ENCODE data around the gene MYLK3.

The MYLK3 gene

GRCh38 chr16:46728806-46729205, 19.3 kb downstream of the MYLK3 start:
- no peak for DNase-seq

DNA sequence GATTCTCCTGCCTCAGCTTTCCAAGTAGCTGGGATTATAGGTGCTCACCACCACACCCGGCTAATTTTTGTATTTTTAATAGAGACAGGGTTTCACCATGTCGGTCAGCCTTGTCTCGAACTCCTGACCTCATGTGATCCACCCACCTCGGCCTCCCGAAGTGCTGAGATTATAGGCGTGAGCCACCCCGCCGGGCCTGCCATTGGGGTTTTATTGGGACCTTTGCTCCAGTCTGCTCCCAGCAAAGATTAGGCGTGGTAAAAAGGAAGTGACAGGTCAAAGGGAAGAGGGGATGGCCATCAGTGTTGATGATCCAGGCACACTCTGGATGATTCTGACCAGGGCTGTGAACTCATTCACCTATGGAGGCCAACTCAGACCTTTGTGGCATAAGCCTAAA, 20.5 kb downstream of the MYLK3 start:
- DNase-seq = no peak

DNA sequence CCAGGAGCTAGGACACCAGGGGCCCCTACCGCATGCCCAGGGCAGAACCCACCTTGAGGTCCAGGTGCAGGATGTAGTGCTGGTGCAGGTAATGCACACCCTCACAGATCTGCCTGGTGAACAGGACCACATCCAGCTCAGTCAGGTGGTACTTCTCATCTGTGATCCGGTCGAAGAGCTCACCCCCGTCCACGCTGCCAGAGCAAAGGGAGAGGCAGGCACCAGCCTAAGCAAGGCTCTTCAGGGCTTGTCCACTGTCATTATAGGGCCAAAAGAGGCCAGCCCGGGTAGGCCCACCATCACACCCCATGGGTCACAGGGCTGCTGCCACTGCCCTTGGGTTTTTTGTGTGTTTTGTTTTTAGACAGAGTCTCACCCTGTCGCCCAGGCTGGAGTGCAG, 21.0 kb downstream of the MYLK3 start:
- DNase-seq = no peak

- DNase-seq = no peak
Observed at GRCh38 chr16:46721885-46722284, 26.3 kb downstream of the MYLK3 start.

DNA sequence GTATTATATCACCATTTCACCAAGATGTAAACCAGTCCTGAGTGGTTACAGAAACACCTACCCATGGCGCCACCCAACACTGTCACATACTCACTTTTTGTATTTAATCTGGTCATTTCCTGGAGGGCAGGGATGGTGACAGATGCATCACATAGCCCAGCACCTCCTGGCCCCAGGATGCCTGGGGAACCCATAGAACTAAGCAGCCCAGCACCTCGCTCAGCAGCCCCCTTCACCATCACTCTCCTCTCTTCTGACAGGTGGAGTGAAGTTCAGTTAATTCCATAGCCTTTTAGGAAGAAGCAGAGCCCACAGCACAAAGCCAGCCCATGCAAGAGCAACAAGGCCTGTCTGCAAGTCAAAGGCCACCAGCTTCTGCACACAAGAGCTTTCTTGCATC, 27.5 kb downstream of the MYLK3 start:
- no peak for DNase-seq

DNA sequence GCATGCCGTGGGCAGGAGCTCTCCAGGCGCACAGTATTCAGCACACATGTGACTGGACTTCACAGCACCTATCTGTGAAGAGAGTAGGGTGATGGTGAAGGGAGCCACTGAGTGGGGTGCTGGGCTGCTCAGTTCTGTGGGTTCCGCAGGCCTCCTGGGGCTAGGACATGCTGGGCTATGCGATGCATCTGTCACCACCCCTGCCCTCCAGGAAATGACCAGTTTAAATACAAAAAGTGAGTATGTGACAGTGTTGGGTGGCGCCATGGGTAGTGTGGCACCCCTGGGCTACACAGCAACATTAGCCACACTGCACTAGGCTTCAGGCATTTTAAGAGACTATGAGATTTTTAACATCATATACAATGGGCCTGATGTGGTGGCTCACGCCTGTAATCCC, 28.6 kb downstream of the MYLK3 start:
- DNase-seq = no peak

- DNase-seq = no peak
Observed at GRCh38 chr16:46718214-46718613, 29.9 kb downstream of the MYLK3 start.

- peak in 1 of 56 donors; percentile 5 for DNase-seq
Observed at GRCh38 chr16:46717692-46718091, 30.5 kb downstream of the MYLK3 start.

DNA sequence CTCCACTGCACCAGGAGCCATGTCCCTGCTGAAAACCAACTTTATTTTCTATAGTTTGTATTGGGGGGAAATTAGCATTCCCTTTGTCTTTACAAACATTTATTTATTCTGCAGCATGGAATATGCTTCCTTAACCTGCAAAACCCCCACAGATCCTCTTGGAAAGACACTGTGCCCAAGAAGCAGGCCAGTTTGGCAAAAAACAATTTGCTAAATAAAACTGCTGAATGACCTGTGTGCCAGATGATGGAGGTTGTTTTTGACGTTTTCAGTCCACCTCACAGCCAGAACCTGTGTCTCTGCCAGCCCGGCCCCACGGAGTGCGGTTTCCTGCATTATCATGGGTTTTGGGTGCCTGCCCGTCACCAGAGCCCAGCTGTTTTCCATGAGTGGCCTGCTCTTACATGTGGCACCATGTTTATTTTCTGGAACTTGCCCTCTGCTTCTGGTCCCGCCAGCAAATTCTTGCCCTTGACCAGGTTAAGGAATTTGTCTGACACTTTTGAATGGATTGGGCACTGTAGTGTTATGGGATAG, 32.3 kb downstream of the MYLK3 start:
- DNase-seq = no peak

DNA sequence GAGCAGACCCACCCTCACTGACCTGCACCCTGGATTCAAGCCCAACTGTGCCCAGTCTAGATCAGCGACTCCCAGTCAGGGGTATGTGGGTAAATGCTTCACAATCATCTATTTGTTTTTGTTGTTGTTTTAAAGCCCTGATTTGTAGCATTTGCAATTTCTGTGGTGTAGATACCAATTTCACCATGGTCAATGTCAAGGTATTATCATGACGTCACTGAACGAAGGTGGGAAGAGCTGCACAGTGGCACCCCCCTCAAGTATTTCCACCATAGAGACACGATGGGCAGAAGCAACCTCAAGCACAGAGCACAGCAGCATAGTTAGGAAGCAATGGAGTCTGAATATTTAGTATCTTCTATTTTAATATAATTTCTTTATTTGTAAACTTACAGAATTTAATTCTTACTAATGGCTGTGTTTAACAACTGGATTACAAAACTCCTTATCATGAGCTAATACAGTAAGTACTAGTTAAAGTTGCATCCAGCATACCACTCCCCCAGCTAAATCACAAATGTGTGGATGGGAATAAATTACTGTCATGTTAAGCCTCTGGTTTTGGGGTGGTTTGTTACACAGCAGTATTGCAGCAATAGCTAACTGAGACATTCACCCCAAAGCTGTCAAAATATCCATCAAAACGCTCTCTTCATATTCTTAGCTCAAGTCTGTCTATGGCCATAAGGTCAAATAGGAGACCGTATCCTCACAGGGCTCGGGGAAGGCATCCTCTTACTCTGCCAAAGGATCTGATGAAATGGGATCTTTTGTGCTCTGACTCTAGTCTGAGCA, 33.1 kb downstream of the MYLK3 start:
- DNase-seq = no peak

DNA sequence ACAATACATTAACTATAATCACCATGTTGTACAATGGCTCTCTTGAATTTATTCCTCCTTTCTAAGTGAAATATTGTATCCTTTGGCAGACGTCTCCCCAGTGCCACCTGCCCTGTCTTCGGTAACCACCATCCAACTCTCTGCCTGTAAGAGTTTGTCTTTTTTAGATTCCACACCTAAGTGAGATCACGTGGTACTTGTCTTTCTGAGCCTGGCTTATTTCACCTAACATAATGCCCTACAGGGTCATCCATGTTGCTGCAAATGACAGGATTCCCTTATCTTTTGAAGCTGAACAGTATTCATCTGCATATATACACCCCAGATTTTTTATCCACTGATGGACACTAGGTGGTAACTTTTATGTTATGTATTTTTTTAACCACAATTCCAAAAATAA, 34.5 kb downstream of the MYLK3 start:
- DNase-seq = no peak

GRCh38 chr16:46712911-46713310, 35.2 kb downstream of the MYLK3 start:
- DNase-seq = no peak

DNA sequence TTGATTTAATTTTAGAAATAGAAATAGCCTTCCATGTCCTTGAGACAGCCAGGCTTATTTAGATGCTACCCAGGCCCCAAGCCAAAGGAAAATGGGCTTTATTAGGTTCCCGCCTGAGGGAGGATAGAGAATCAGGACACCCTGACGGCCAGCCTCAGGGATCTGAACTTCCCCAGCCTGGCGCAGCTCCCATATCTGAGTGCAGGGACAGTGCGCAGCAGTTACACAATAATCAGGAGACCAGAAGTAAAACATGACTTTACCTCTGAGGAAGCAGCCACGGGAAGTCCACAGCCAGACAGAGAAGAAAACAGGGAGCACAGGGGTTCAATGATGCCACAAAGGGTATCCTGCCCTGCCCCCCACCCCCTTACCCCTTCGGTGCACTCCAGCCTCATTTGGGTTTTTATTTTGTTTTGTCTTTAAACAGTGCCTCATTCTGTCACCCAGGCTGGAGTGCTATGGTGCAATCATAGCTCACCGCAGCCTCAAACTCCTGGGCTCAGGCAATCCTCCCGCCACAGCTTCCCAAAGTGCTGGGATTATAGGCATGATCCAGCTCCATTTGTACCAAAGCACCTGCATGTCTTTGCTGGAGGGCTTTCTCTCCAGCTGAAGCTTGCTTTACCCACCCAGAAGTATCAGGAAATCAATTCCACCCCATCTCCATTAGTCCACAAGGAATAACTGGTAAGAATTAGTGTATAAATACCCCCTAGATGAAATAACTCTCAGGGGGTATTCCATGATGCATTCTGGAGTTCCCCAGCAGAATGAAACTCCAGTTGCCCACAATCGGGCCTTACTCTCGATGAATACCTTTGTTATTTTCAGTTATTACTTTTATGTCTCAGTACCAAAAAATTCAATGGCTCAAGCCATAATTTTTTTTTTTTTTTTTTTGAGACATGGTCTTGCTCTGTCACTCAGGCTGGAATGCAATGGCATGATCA, 36.8 kb downstream of the MYLK3 start:
- DNase-seq = peak in 1 of 56 donors; percentile 5

GRCh38 chr16:46709469-46710005, 38.6 kb downstream of the MYLK3 start:
- DNase-seq = no peak

- no peak for DNase-seq
Observed at GRCh38 chr16:46706642-46707041, 41.5 kb downstream of the MYLK3 start.

DNA sequence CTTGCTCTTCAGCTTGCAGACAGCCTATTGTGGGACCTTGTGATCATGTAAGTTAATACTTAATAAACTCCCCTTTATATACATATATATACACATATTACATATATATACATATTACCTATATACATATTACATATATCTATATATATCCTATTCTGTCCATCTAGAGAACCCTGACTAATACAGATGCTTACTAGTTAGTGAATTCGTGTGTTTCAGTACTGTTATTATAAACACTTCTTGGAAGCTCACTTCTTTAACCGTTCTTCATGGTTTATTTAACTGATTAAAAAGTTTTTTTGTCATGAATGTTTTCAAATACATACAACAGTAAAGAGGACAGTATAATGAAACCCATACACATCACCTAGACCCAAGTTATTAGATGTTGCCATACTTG, 46.1 kb downstream of the MYLK3 start:
- no peak for DNase-seq

DNA sequence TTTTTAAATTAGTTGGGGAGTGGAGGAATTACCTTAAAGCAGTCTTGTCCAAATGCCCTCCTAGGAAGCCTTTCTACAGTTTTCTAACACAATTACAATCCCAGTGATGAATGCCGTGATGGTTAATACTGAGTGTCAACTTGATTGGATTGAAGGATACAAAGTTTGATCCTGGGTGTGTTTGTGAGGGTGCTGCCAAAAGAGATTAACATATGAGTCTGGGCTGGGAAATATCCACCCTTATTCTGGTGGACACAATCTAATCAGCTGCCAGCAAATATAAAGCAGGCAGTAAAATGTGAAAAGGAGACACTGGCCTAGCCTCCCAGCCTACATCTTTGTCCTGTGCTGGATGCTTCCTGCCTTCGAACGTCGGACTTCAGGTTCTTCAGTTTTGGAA, 46.5 kb downstream of the MYLK3 start:
- DNase-seq = no peak

DNA sequence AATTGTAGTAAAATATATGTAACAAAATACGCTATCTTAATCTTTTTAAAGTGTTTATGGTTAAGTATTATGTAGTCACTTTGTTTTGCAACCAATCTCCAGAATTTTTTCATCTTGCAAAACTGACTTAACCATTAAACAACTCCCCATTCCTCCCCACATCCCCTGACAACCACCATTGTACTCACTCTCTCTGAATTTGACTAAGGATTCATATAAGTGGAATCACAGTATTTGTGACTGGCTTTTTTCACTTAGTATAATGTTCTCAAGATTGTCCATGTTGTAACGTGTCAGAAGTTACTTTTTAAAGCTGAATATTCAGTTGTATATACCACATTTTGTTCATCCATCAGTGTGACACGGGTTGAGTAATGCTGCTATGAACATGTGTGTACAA, 48.1 kb downstream of the MYLK3 start:
- DNase-seq = no peak

GRCh38 chr16:46696957-46697356, 51.2 kb downstream of the MYLK3 start:
- no peak for DNase-seq

GRCh38 chr16:46695937-46696336, 52.2 kb downstream of the MYLK3 start:
- DNase-seq = no peak

DNA sequence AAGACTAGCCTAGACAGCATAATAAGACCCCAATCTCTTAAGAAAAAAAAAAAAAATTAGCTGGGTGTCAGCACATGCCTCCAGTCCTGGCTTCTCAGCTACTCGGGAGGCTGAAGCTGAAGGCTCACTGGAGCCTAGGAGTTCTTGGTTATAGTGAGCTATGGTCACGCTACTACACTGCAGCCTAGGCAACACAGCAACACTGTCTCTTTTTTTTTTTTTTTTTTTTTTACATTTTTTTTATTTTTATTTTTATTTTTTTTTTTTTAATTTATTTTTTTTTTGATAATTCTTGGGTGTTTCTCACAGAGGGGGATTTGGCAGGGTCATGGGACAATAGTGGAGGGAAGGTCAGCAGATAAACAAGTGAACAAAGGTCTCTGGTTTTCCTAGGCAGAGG, 54.5 kb downstream of the MYLK3 start:
- no peak for DNase-seq

- no peak for DNase-seq
Observed at GRCh38 chr16:46691726-46692125, 56.4 kb downstream of the MYLK3 start.

All from amygdala (tissue), 56 donors.